IMR-90 (cell line): ENCODE data around the gene U2SURP. TPM values are rescaled to one million over a fixed set of nuclear protein-coding genes. Genes with fewer than 3 reads are reported as not detected.

ENCODE experiments used
- ATAC-seq: fragments of 200-7000 bp; cut with Tn5 transposase; 2 replicates; pipeline ENCODE4 v1.9.1; 2020; ENCODE audit warnings: low read depth, mild to moderate bottlenecking, moderate library complexity
- BruUV-seq: library from RNA; stranded (reverse); fragments of 400-500 nt; replicated peaks from 2 replicates; lab custom pipeline; 2021; lab: Mats Ljungman, UMichigan
- CTCF ChIA-PET: fragments of 300-600 bp; formaldehyde crosslinking; extraction: SDS; loops from one replicate; lab custom pipeline; 2021; ENCODE audit warnings: antibody characterized with exemption; lab: Yijun Ruan, JAX
- POLR2A ChIA-PET: fragments of 300-600 bp; sonication (Branson Sonifier 250); formaldehyde crosslinking; loops from one replicate; lab custom pipeline; 2022; ENCODE audit warnings: antibody characterized with exemption; ENCODE audit not compliant: unreplicated experiment; lab: Charles Lee
- DNase-seq: peaks from one replicate; pipeline ENCODE4 v3.0.0; 2013
- H2AFZ ChIP-seq: replicated peaks from 2 replicates; pipeline ENCODE3; 2013; ENCODE audit warnings: low read length, mild to moderate bottlenecking; ENCODE audit not compliant: poor library complexity
- H2AK5ac ChIP-seq: 2 replicates; pipeline ENCODE4 v1.6.1; 2013; ENCODE audit warnings: low read depth, low read length, inconsistent platforms
- H2AK9ac ChIP-seq: replicated peaks from 2 replicates; pipeline ENCODE3; 2013; ENCODE audit warnings: mild to moderate bottlenecking, low read depth, low read length, moderate library complexity; ENCODE audit not compliant: poor library complexity
- H2BK120ac ChIP-seq: 2 replicates; pipeline ENCODE4 v1.6.1; 2013; ENCODE audit warnings: low read depth, low read length, inconsistent platforms
- H2BK15ac ChIP-seq: 3 replicates; pipeline ENCODE4 v1.6.1; 2013; ENCODE audit warnings: low read depth, low read length, inconsistent platforms
- H2BK20ac ChIP-seq: 2 replicates; pipeline ENCODE4 v1.6.1; 2013; ENCODE audit warnings: low read depth, mild to moderate bottlenecking, inconsistent platforms, low read length, moderate library complexity
- H2BK5ac ChIP-seq: 2 replicates; pipeline ENCODE4 v1.6.1; 2013; ENCODE audit warnings: mild to moderate bottlenecking, low read depth, low read length, inconsistent platforms; ENCODE audit not compliant: poor library complexity, severe bottlenecking
- H3K14ac ChIP-seq: replicated peaks from 2 replicates; pipeline ENCODE4 v1.6.1; 2013; ENCODE audit warnings: low read depth, low read length, inconsistent platforms
- H3K18ac ChIP-seq: 2 replicates; pipeline ENCODE4 v1.6.1; 2013; ENCODE audit warnings: low read depth, low read length, control low read depth
- H3K23ac ChIP-seq: 2 replicates; pipeline ENCODE4 v1.6.1; 2013; ENCODE audit warnings: low read depth, low read length, inconsistent platforms
- H3K27ac ChIP-seq: 2 replicates; pipeline ENCODE4 v1.5.1; 2013; ENCODE audit warnings: mild to moderate bottlenecking, control low read depth, low read length; ENCODE audit not compliant: insufficient read depth
- H3K27me3 ChIP-seq: 2 replicates; pipeline ENCODE4 v1.6.1; 2013; ENCODE audit warnings: low read length; ENCODE audit not compliant: control insufficient read depth, insufficient read depth
- H3K36me3 ChIP-seq: 2 replicates; pipeline ENCODE4 v1.6.1; 2013; ENCODE audit warnings: low read length, mixed read lengths; ENCODE audit not compliant: control insufficient read depth, insufficient read depth
- H3K4ac ChIP-seq: 2 replicates; pipeline ENCODE4 v1.6.1; 2013; ENCODE audit warnings: low read depth, low read length, inconsistent platforms
- H3K4me1 ChIP-seq: 2 replicates; pipeline ENCODE4 v1.6.1; 2013; ENCODE audit warnings: low read length, mixed read lengths; ENCODE audit not compliant: control insufficient read depth, insufficient read depth
- H3K4me2 ChIP-seq: 2 replicates; pipeline ENCODE4 v1.6.1; 2013; ENCODE audit warnings: low read depth, mild to moderate bottlenecking, control low read depth, low read length, moderate library complexity
- H3K4me3 ChIP-seq: 2 replicates; pipeline ENCODE4 v1.5.1; 2013; ENCODE audit warnings: low read depth, mild to moderate bottlenecking, control low read depth, low read length, moderate library complexity; ENCODE audit not compliant: insufficient read depth
- H3K56ac ChIP-seq: 2 replicates; pipeline ENCODE4 v1.6.1; 2013; ENCODE audit warnings: low read length, inconsistent platforms; ENCODE audit not compliant: insufficient read depth; ENCODE audit errors: extremely low read depth
- H3K79me1 ChIP-seq, 2 experiments: 2 replicates each; pipeline ENCODE4 v1.6.1; 2013; ENCODE audit warnings: low read length in 2 of 2, inconsistent platforms in 1 of 2, low read depth in 1 of 2
- H3K9ac ChIP-seq: 2 replicates; pipeline ENCODE4 v1.6.1; 2013; ENCODE audit warnings: low read depth, low read length, control low read depth
- H3K9me1 ChIP-seq: 2 replicates; pipeline ENCODE4 v1.6.1; 2013; ENCODE audit warnings: low read length, inconsistent platforms; ENCODE audit not compliant: insufficient read depth
- H3K9me3 ChIP-seq: 2 replicates; pipeline ENCODE4 v1.6.1; 2013; ENCODE audit warnings: low read length; ENCODE audit not compliant: control insufficient read depth, insufficient read depth
- H4K20me1 ChIP-seq: 2 replicates; pipeline ENCODE4 v1.6.1; 2013; ENCODE audit warnings: low read length, inconsistent platforms; ENCODE audit not compliant: insufficient read depth
- H4K5ac ChIP-seq: 2 replicates; pipeline ENCODE4 v1.6.1; 2013; ENCODE audit warnings: mild to moderate bottlenecking, low read depth, low read length, control low read depth
- H4K8ac ChIP-seq, 2 experiments: 2 replicates each; pipeline ENCODE4 v1.6.1; 2013; ENCODE audit warnings: low read depth in 2 of 2, low read length in 2 of 2, control low read depth in 1 of 2, inconsistent platforms in 1 of 2
- H4K91ac ChIP-seq: 2 replicates; pipeline ENCODE4 v1.6.1; 2013; ENCODE audit warnings: low read depth, low read length, inconsistent platforms; ENCODE audit not compliant: insufficient read depth
- BHLHE40 ChIP-seq: fragments of 150-350 bp; IDR thresholded peaks from 2 replicates; pipeline ENCODE4 v1.6.1; 2016; ENCODE audit warnings: mild to moderate bottlenecking, low read depth, low read length
- CEBPB ChIP-seq: IDR thresholded peaks from 2 replicates; pipeline ENCODE4 v1.6.1; 2012; ENCODE audit warnings: low read depth, low read length, improper control_type of control experiment
- CHD1 ChIP-seq: IDR thresholded peaks from 2 replicates; pipeline ENCODE4 v1.6.1; 2012; ENCODE audit warnings: low read depth, low read length, improper control_type of control experiment
- CTCF ChIP-seq: conservative IDR thresholded peaks from 2 replicates; pipeline ENCODE4 v1.5.1; 2012; ENCODE audit warnings: mild to moderate bottlenecking, low read depth, low read length, improper control_type of control experiment
- ELK1 ChIP-seq: fragments of 150-350 bp; IDR thresholded peaks from 2 replicates; pipeline ENCODE4 v1.6.1; 2016; ENCODE audit warnings: low read depth, mild to moderate bottlenecking, low read length, moderate library complexity, borderline replicate concordance
- FOS ChIP-seq: fragments of 150-350 bp; IDR thresholded peaks from 2 replicates; pipeline ENCODE4 v1.6.1; 2016; ENCODE audit warnings: low read depth, low read length
- MAFK ChIP-seq: IDR thresholded peaks from 2 replicates; pipeline ENCODE4 v1.6.1; 2012; ENCODE audit warnings: low read depth, low read length, improper control_type of control experiment
- MAZ ChIP-seq: IDR thresholded peaks from 2 replicates; pipeline ENCODE4 v1.6.1; 2012; ENCODE audit warnings: low read depth, mild to moderate bottlenecking, low read length, improper control_type of control experiment, moderate library complexity, borderline replicate concordance
- MXI1 ChIP-seq: IDR thresholded peaks from 2 replicates; pipeline ENCODE4 v1.6.1; 2012; ENCODE audit warnings: low read depth, mild to moderate bottlenecking, low read length, moderate library complexity, borderline replicate concordance
- NFE2L2 ChIP-seq: fragments of 150-350 bp; IDR thresholded peaks from 2 replicates; pipeline ENCODE4 v1.6.1; 2016; ENCODE audit warnings: low read depth, mild to moderate bottlenecking, low read length
- POLR2A ChIP-seq: IDR thresholded peaks from 2 replicates; pipeline ENCODE4 v1.6.1; 2012; ENCODE audit warnings: mild to moderate bottlenecking, low read depth, low read length
- RAD21 ChIP-seq: IDR thresholded peaks from 2 replicates; pipeline ENCODE4 v1.6.1; 2012; ENCODE audit warnings: low read length, improper control_type of control experiment
- RCOR1 ChIP-seq: IDR thresholded peaks from 2 replicates; pipeline ENCODE4 v1.6.1; 2012; ENCODE audit warnings: mild to moderate bottlenecking, low read length, improper control_type of control experiment; ENCODE audit not compliant: insufficient replicate concordance
- RFX5 ChIP-seq: IDR thresholded peaks from 2 replicates; pipeline ENCODE4 v1.8.0; 2012; ENCODE audit warnings: low read depth, mild to moderate bottlenecking, low read length, moderate library complexity
- SMC3 ChIP-seq: fragments of 150-350 bp; IDR thresholded peaks from 2 replicates; pipeline ENCODE4 v1.6.1; 2016; ENCODE audit warnings: low read depth, mild to moderate bottlenecking, antibody characterized with exemption, low read length, moderate library complexity
- USF2 ChIP-seq: fragments of 150-350 bp; IDR thresholded peaks from 2 replicates; pipeline ENCODE4 v1.6.1; 2017; ENCODE audit warnings: mild to moderate bottlenecking, antibody characterized with exemption, low read length, low read depth
- WGBS, 2 experiments: methylation state at CpG; one replicate each; pipeline versions ENCODE4 v1.1.5 to v1.1.7; 2013; ENCODE audit warnings: missing lambda C conversion rate in 2 of 2; ENCODE audit not compliant: insufficient read length in 1 of 2; ENCODE audit errors: extremely low coverage in 2 of 2; 5-methylcytosine and 5-hydroxymethylcytosine counted together
- dilution Hi-C: fragments of 300-500 bp; cut with HindIII; formaldehyde crosslinking; loops from one replicate; pipeline ENCODE4 v1.14.3; 2018; ENCODE audit warnings: low sequenced_read_pairs; ENCODE audit not compliant: unreplicated experiment
- in situ Hi-C: fragments of 300-500 bp; cut with MboI; formaldehyde crosslinking; loops from 3 replicates; pipeline ENCODE4 v1.14.3; 2019; ENCODE audit warnings: low sequenced_read_pairs, inconsistent platforms, mixed read lengths
- intact Hi-C: fragments of 100-400 bp; cut with micrococcal nuclease; formaldehyde crosslinking; loops from 2 replicates; pipeline ENCODE4 v1.10.0; 2022
- polyA plus RNA-seq, 3 experiments: library from polyadenylated mRNA; depleted of rRNA; stranded (reverse); fragments of >200 nt; gene quantifications; 2 replicates each; pipeline ENCODE4 v1.2.3, GENCODE V29; 2012; ENCODE audit warnings: low replicate concordance in 1 of 3
- total RNA-seq: library from RNA; depleted of rRNA; stranded (reverse); fragments of >200 nt; gene quantifications from 2 replicates; pipeline ENCODE4 v1.2.3, GENCODE V29; 2012

The U2SURP gene
- total and polyA plus RNA-seq, 2 of the 4 experiments (the other 2 are of a cell fraction), result 24.8 to 29.4 TPM

GRCh38 chr3:143095813-143096212, 94.4 kb downstream of the U2SURP start:
- H3K79me1 ChIP-seq, result no peaks in the 10 kb centered on the region
- no peaks in the 10 kb centered on the region for H4K20me1 ChIP-seq
- no peaks in the 10 kb centered on the region for H3K36me3 ChIP-seq
- no peak overlapping the region for H3K23ac ChIP-seq
- no peak overlapping the region for H3K18ac ChIP-seq
- H2AK5ac ChIP-seq, result no peak overlapping the region
- ChIA-PET CTCF (no interaction called here), POLR2A (no interaction called here)
- intact Hi-C loops, result no loop called here
- no peak overlapping the region for H2BK5ac ChIP-seq
- H2AFZ ChIP-seq, result no peak overlapping the region
- H3K4me3 ChIP-seq, result no peak overlapping the region
- no peak overlapping the region for H3K9ac ChIP-seq
- no peak overlapping the region for H3K56ac ChIP-seq
- peaks cover 18% of the 10 kb centered on the region for H3K27me3 ChIP-seq
- ATAC-seq, result no peak
- H2BK20ac ChIP-seq, result no peak overlapping the region
- no peak overlapping the region for H4K91ac ChIP-seq
- WGBS, 2 experiments, result no CpG with 5 or more reads among the region's 2 CpGs
- DNase-seq, result no peak
- no TSS peak for BruUV-seq
- H3K4me1 ChIP-seq, result no peaks in the 10 kb centered on the region
- no peak overlapping the region for H4K5ac ChIP-seq
- 0 out of 2 replicates have a peak, but pooled peaks cover 2% of the 10 kb centered on the region for H3K9me3 ChIP-seq
- H3K9me1 ChIP-seq, result no peaks in the 10 kb centered on the region
- H3K14ac ChIP-seq, result no peak overlapping the region
- H4K8ac ChIP-seq, result no peak overlapping the region
- H2BK15ac ChIP-seq, result no peak overlapping the region
- no peak overlapping the region for H3K4me2 ChIP-seq
- H2AK9ac ChIP-seq, result no peak overlapping the region
- TF ChIP-seq NFE2L2, result no peak
- TF ChIP-seq RFX5, result no peak
- TF ChIP-seq MAFK, result no peak
- no peak for TF ChIP-seq CEBPB
- TF ChIP-seq RAD21, result no peak
- no peak for TF ChIP-seq MAZ
- TF ChIP-seq RCOR1, result no peak
- TF ChIP-seq POLR2A, result no peak
- TF ChIP-seq MXI1, result no peak
- TF ChIP-seq CHD1, result no peak
- TF ChIP-seq BHLHE40, result no peak
- no peak for TF ChIP-seq ELK1
- TF ChIP-seq FOS, result no peak
- TF ChIP-seq SMC3, result no peak
- no peak for TF ChIP-seq CTCF
- no peak for TF ChIP-seq USF2
- H2BK120ac ChIP-seq, result no peak overlapping the region
- dilution Hi-C loops, result no loop called here
- H3K4ac ChIP-seq, result no peak overlapping the region
- in situ Hi-C loops, result no loop called here
- H3K27ac ChIP-seq, result no peak overlapping the region
